Measurements from ENCODE around the gene ARHGAP28.

The ARHGAP28 gene

DNA sequence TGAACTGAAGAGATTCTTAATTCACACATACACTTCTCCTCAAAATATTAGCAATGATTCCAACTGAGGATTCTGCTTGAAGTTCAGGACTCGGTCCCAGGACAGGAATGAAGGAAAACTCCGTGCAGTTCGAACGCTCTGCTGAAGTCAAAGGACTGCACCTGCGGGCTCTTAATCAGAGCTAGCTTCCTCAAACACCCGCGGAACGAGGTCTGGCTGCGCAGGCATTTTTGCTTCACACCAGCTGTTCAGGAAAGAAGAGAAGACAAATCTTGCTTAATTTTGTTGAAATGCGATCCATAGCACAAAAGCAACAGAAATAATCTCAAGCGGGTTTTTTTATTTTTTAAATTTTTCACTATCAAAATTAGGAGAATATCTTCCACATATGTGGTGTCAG is 212.5 kb downstream of the ARHGAP28 start:
- no peak overlapping the region for H3K4me3 ChIP-seq (ENCODE audit: control insufficient read depth, low read depth, low read length)
- TF ChIP-seq, protein P1, sequence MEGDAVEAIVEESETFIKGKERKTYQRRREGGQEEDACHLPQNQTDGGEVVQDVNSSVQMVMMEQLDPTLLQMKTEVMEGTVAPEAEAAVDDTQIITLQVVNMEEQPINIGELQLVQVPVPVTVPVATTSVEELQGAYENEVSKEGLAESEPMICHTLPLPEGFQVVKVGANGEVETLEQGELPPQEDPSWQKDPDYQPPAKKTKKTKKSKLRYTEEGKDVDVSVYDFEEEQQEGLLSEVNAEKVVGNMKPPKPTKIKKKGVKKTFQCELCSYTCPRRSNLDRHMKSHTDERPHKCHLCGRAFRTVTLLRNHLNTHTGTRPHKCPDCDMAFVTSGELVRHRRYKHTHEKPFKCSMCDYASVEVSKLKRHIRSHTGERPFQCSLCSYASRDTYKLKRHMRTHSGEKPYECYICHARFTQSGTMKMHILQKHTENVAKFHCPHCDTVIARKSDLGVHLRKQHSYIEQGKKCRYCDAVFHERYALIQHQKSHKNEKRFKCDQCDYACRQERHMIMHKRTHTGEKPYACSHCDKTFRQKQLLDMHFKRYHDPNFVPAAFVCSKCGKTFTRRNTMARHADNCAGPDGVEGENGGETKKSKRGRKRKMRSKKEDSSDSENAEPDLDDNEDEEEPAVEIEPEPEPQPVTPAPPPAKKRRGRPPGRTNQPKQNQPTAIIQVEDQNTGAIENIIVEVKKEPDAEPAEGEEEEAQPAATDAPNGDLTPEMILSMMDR (IDR thresholded peaks at IDR 0.05; ENCODE audit: control insufficient read depth, insufficient read depth, low read depth, low read length, missing control alignments): no peak
- no peak for DNase-seq (ENCODE audit: low read depth)

DNA sequence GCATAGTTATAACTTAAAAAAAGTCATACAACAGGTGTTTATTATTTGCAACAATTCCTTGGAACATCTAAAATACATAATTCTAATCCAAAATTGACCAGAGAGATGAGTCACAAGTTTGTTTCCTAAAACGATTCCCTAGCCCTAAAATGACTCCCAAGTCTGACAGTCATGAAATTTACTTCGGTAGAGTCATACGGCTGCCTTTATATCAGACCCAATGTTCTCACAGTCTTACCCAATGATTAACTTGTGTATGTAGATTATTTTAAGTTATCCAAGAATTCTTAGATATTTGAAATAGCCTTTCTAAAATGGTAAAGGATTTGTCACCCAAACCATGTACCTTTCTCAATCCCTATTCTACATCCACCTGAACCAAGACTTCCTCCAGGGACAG is 213.2 kb downstream of the ARHGAP28 start:
- H3K4me3 ChIP-seq (ENCODE audit: control insufficient read depth, low read depth, low read length): no peak overlapping the region
- TF ChIP-seq, protein P1 (IDR thresholded peaks at IDR 0.05; ENCODE audit: control insufficient read depth, insufficient read depth, low read depth, low read length, missing control alignments): no peak
- DNase-seq (ENCODE audit: low read depth): no peak

DNA sequence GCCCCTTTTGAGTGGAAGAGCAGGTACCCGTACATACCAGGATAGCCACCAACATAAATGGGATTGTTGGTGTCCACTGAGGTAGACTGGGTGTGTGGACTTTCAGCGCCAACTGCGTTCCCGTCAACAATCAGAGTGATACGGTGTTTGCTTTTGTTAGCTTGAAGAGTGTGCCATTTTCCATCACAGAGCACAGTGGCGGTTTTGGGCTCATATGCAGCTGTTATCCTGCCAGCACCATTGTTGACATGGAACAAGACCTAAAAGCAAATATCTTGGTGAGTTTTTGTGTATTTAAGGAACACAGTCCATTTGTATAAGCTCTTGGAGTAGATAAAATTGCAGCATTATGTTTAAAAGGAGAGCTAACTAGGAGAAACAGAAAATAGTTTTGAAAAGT is 213.6 kb downstream of the ARHGAP28 start:
- no peak overlapping the region for H3K4me3 ChIP-seq (ENCODE audit: control insufficient read depth, low read depth, low read length)
- DNase-seq (ENCODE audit: low read depth): no peak
- TF ChIP-seq, protein P1 (IDR thresholded peaks at IDR 0.05; ENCODE audit: control insufficient read depth, insufficient read depth, low read depth, low read length, missing control alignments): no peak

DNA sequence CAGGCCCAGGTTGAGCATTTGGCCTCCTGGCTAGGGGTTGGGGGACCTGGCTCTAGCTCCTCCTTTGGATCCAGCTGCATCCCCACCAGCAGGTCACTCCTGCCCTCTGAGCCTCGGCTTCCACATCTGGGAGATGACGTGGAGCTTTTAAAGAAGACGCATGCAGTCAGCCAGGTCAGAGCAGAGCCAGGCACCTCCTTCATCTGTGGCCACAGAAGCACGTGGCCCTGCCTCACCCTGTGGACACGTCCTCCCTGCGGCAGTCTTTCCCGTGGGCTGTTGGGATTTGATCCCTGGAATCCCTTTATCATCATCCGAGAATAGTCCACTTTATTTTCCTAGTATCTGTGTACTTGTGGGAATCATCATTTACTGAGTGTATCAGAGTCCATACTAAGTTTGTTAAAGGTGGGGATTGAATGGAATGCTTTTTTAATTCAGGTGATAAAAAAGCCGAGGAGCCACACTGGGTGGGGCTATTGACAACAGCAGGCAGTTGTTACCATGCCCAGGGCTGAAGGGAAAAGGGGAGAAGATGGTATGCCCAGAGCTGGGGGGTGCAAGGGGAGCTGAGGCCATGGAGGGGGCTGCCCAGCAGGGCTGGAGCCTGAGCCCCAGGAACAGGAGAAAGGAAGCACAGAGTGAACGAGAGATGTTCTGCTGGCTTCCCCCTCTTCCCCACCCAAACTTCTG is 218.0 kb downstream of the ARHGAP28 start:
- no peak for DNase-seq (ENCODE audit: low read depth)
- no peak overlapping the region for H3K4me3 ChIP-seq (ENCODE audit: control insufficient read depth, low read depth, low read length)
- TF ChIP-seq, protein P1 (IDR thresholded peaks at IDR 0.05; ENCODE audit: control insufficient read depth, insufficient read depth, low read depth, low read length, missing control alignments): no peak

DNA sequence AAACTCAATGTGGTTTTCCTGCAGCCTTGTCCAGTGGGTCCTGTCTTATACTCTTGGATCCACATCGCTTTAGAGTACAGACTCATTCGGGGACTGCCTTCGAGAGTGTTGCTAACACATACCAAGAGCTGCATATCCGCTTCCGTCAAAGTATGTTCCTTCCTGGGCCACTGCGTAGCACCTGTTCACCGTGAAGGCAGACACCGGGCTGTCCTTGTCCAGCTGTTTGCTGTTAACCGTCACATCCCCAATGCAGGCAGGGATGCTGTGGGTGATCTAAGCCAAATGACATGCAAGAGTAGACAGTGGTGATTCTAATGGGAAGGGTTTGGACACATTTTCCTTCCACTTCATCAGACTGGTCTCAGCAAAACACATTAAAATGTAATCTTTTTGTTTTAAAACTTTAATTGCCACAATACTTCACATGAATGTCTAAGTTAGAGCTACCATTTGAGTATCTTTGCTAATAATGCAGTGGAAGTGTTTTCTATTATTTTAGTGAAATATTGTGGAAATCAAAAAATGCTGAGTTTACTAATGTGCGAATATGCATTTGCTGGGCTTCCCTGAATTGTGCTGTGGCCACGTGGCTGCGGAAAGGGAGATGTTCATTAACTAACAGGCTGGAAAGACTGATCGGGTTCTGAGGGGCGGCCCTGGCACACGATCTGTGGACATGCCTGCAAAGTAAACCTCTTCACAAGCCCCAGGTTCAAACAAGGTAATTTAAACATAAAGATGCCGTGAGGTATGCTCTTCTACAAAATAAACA is 219.0 kb downstream of the ARHGAP28 start:
- TF ChIP-seq, protein P1 (IDR thresholded peaks at IDR 0.05; ENCODE audit: control insufficient read depth, insufficient read depth, low read depth, low read length, missing control alignments): no peak
- no peak overlapping the region for H3K4me3 ChIP-seq (ENCODE audit: control insufficient read depth, low read depth, low read length)
- no peak for DNase-seq (ENCODE audit: low read depth)

DNA sequence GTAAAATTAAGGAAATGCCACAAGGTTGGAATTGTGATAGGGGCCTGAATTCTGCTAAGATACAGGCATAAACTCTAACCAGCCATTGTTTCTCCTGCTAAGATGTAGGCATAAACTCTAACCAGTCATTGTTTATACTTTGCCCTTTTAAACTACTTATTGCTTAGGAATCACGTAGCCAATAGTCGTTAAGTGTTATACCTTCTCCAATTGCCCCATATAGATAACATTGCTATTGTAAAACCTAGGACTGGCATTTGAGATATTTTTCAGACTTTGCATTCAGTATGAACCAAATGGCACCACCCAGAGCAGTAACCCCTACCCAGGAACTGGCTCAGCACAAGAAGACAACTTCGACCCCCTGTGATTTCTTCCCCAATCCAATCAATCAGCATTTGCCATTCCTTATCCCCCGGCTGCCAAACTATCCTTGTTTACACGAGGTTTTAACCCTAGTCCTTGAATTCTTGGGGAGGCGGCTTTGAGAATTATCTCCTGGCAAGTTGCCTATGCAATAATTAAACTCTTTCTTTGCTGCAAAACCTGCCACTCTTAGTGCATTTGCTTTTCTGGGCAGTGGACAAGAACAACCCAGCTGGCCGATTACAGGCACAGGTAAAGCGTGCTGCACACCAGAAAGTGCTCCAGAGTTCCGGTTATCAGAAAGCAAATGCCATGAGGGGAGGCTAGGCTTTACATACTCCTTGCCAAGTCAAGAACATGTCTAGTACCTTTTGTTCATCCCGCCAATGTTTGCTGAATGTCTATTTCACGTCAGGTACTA is 220.5 kb downstream of the ARHGAP28 start:
- no peak for DNase-seq (ENCODE audit: low read depth)

More for the DNA sequence above, 220.5 kb downstream of the ARHGAP28 start:
- no peak overlapping the region for H3K4me3 ChIP-seq (ENCODE audit: control insufficient read depth, low read depth, low read length)
- TF ChIP-seq, protein P1 (IDR thresholded peaks at IDR 0.05; ENCODE audit: control insufficient read depth, insufficient read depth, low read depth, low read length, missing control alignments): no peak
